H9 (cell line): ENCODE data around the gene EXOC6. TPM values are rescaled to one million over a fixed set of nuclear protein-coding genes. Genes with fewer than 3 reads are reported as not detected.

ENCODE experiments used
- DNase-seq: peaks from one replicate; pipeline ENCODE4 v3.0.0-alpha.2; 2017
- H2AFZ ChIP-seq: one replicate; pipeline ENCODE4 v1.6.1; 2013; ENCODE audit warnings: mild to moderate bottlenecking, low read length, control low read depth, moderate library complexity
- H2AK5ac ChIP-seq: 2 replicates; pipeline ENCODE4 v1.6.1; 2013; ENCODE audit warnings: low read length, control low read depth, mixed read lengths; ENCODE audit not compliant: insufficient read length
- H2BK120ac ChIP-seq: one replicate; pipeline ENCODE4 v1.6.1; 2013; ENCODE audit warnings: low read depth, mild to moderate bottlenecking, low read length, control low read depth, inconsistent platforms; ENCODE audit not compliant: poor library complexity, severe bottlenecking
- H2BK12ac ChIP-seq: 2 replicates; pipeline ENCODE4 v1.6.1; 2013; ENCODE audit warnings: low read length, control low read depth, mixed read lengths, low read depth; ENCODE audit not compliant: insufficient read length
- H2BK15ac ChIP-seq: 2 replicates; pipeline ENCODE4 v1.6.1; 2013; ENCODE audit warnings: low read depth, low read length, control low read depth
- H2BK20ac ChIP-seq: one replicate; pipeline ENCODE4 v1.6.1; 2013; ENCODE audit warnings: low read depth, mild to moderate bottlenecking, low read length, control low read depth, inconsistent platforms; ENCODE audit not compliant: poor library complexity, severe bottlenecking
- H2BK5ac ChIP-seq: 2 replicates; pipeline ENCODE4 v1.6.1; 2013; ENCODE audit warnings: low read length, control low read depth, mixed read lengths; ENCODE audit not compliant: insufficient read length
- H3K14ac ChIP-seq: 2 replicates; pipeline ENCODE4 v1.6.1; 2013; ENCODE audit warnings: low read length, control low read depth; ENCODE audit not compliant: insufficient read depth
- H3K18ac ChIP-seq: 2 replicates; pipeline ENCODE4 v1.6.1; 2013; ENCODE audit warnings: low read depth, mild to moderate bottlenecking, mixed read lengths, low read length, control low read depth; ENCODE audit not compliant: insufficient read length
- H3K23ac ChIP-seq: 2 replicates; pipeline ENCODE4 v1.6.1; 2013; ENCODE audit warnings: low read length, control low read depth, mixed read lengths, low read depth; ENCODE audit not compliant: insufficient read length
- H3K23me2 ChIP-seq: 2 replicates; pipeline ENCODE4 v1.6.1; 2013; ENCODE audit warnings: low read depth, mild to moderate bottlenecking, mixed read lengths, low read length, control low read depth; ENCODE audit not compliant: insufficient read length, poor library complexity, severe bottlenecking
- H3K27ac ChIP-seq: 2 replicates; pipeline ENCODE4 v1.5.1; 2013; ENCODE audit warnings: low read length, control low read depth, mixed read lengths, low read depth; ENCODE audit not compliant: insufficient read length
- H3K27me3 ChIP-seq: 2 replicates; pipeline ENCODE4 v1.6.1; 2013; ENCODE audit warnings: low read length, control low read depth, inconsistent platforms; ENCODE audit not compliant: insufficient read depth
- H3K4ac ChIP-seq: 2 replicates; pipeline ENCODE4 v1.6.1; 2013; ENCODE audit warnings: low read depth, mild to moderate bottlenecking, control low read depth, inconsistent platforms, low read length, moderate library complexity
- H3K4me1 ChIP-seq: 2 replicates; pipeline ENCODE4 v1.6.1; 2013; ENCODE audit warnings: low read length, control low read depth, inconsistent platforms; ENCODE audit not compliant: insufficient read depth
- H3K4me2 ChIP-seq: 2 replicates; pipeline ENCODE4 v1.6.1; 2013; ENCODE audit warnings: low read length, control low read depth, mixed read lengths; ENCODE audit not compliant: insufficient read length, insufficient read depth
- H3K56ac ChIP-seq: 2 replicates; pipeline ENCODE4 v1.6.1; 2013; ENCODE audit warnings: low read depth, mild to moderate bottlenecking, mixed read lengths, low read length, control low read depth; ENCODE audit not compliant: insufficient read length
- H3K79me1 ChIP-seq: 2 replicates; pipeline ENCODE4 v1.6.1; 2013; ENCODE audit warnings: low read depth, mild to moderate bottlenecking, moderate library complexity, low read length, control low read depth, inconsistent platforms; ENCODE audit not compliant: insufficient read depth, poor library complexity, severe bottlenecking
- H3K79me2 ChIP-seq: 2 replicates; pipeline ENCODE4 v1.6.1; 2013; ENCODE audit warnings: low read length, control low read depth, inconsistent platforms; ENCODE audit not compliant: insufficient read depth
- H3K9ac ChIP-seq: 2 replicates; pipeline ENCODE4 v1.6.1; 2013; ENCODE audit warnings: low read length, control low read depth, mixed read lengths; ENCODE audit not compliant: insufficient read length; ENCODE audit errors: extremely low read depth
- H3K9me3 ChIP-seq: one replicate; pipeline ENCODE4 v1.6.1; 2013; ENCODE audit warnings: low read depth, low read length, inconsistent platforms; ENCODE audit not compliant: control insufficient read depth
- H3T11ph ChIP-seq: one replicate; pipeline ENCODE4 v1.6.1; 2013; ENCODE audit warnings: mild to moderate bottlenecking, low read length, control low read depth, inconsistent platforms
- H4K20me1 ChIP-seq: one replicate; pipeline ENCODE4 v1.6.1; 2013; ENCODE audit not compliant: control insufficient read depth, insufficient read length, insufficient read depth
- H4K5ac ChIP-seq: 2 replicates; pipeline ENCODE4 v1.6.1; 2013; ENCODE audit warnings: low read depth, mild to moderate bottlenecking, mixed read lengths, low read length, control low read depth; ENCODE audit not compliant: insufficient read length
- H4K8ac ChIP-seq: replicated peaks from 2 replicates; pipeline ENCODE4 v1.6.1; 2013; ENCODE audit warnings: low read length, control low read depth, mixed read lengths, low read depth; ENCODE audit not compliant: insufficient read length
- H4K91ac ChIP-seq: 2 replicates; pipeline ENCODE4 v1.6.1; 2013; ENCODE audit warnings: low read depth, mild to moderate bottlenecking, moderate library complexity, mixed read lengths, low read length, control low read depth; ENCODE audit not compliant: insufficient read length
- H3K27ac Mint-ChIP-seq, 3 experiments: 2 replicates in 2 of 3; 3 replicates in 1 of 3; pipeline ENCODE4 v1.8.0; 2020 to 2021; ENCODE audit warnings: mixed read lengths in 3 of 3, mild to moderate bottlenecking in 1 of 3, moderate library complexity in 1 of 3
- H3K27me3 Mint-ChIP-seq: 2 replicates; pipeline ENCODE4 v1.8.0; 2021; ENCODE audit warnings: low read depth, mild to moderate bottlenecking, moderate library complexity, mixed read lengths
- H3K36me3 Mint-ChIP-seq, 3 experiments: 2 replicates in 2 of 3; 3 replicates in 1 of 3; pipeline ENCODE4 v1.8.0; 2020 to 2021; ENCODE audit warnings: low read depth in 3 of 3, mixed read lengths in 3 of 3; ENCODE audit not compliant: insufficient read depth in 1 of 3
- H3K4me1 Mint-ChIP-seq, 2 experiments: 2 replicates each; pipeline ENCODE4 v1.8.0; 2020; ENCODE audit warnings: mixed read lengths in 2 of 2
- H3K4me3 Mint-ChIP-seq, 2 experiments: 2 replicates in 1 of 2; 3 replicates in 1 of 2; pipeline ENCODE4 v1.8.0; 2020 to 2021; ENCODE audit warnings: mild to moderate bottlenecking in 2 of 2, mixed read lengths in 2 of 2, moderate library complexity in 1 of 2
- H3K9me3 Mint-ChIP-seq, 2 experiments: 2 replicates in 1 of 2; 3 replicates in 1 of 2; pipeline ENCODE4 v1.8.0; 2020; ENCODE audit warnings: mild to moderate bottlenecking in 2 of 2, mixed read lengths in 2 of 2, moderate library complexity in 1 of 2
- CTCF ChIP-seq: fragments of 200-600 bp; sonication (generic); conservative IDR thresholded peaks from 3 replicates; pipeline ENCODE4 v1.8.0; 2021; ENCODE audit warnings: antibody characterized with exemption, mild to moderate bottlenecking
- WGBS: extraction: QIAGEN DNeasy Blood & Tissue Kit; methylation state at CpG from one replicate; pipeline ENCODE4 v1.1.7; 2013; ENCODE audit warnings: missing lambda C conversion rate, low lambda C conversion rate, mixed read lengths; ENCODE audit not compliant: insufficient read length; ENCODE audit errors: extremely low coverage; 5-methylcytosine and 5-hydroxymethylcytosine counted together
- total RNA-seq: library from RNA; stranded (reverse); gene quantifications from 2 replicates; pipeline ENCODE4 v1.2.1, GENCODE V29; 2021

The EXOC6 gene
- total RNA-seq, 1 experiment from 2014 or later, result 9.0 TPM

DNA sequence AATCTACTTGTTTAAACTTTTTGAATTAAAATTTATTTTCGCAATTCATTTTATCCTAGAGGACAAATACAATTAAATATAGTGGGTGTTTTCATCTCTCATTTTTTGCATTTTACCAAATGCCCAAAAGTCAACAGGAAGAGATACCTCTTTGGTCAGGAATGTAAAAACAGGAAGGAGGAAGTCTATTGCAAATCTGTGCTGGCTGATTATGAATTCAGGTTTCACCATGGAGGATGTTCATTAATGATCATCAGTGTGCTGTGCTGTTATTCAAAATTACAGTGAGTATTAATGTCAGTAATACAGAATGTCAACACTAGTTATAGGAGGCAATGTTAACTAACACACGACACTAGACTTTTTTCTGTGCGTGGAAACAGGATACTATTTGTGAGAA, 24.7 kb downstream of the EXOC6 start:
- H3K14ac ChIP-seq, result no peak overlapping the region
- H3K4me1 ChIP-seq, result no peaks in the 10 kb centered on the region
- H3K27ac ChIP-seq, result no peak overlapping the region
- no peak overlapping the region for H3K9ac ChIP-seq
- no peaks in the 10 kb centered on the region for H3K79me1 ChIP-seq
- H3K27me3 Mint-ChIP-seq, result no peaks in the 10 kb centered on the region
- no peaks in the 10 kb centered on the region for H3K23me2 ChIP-seq
- TF ChIP-seq CTCF, result no peak
- H3T11ph ChIP-seq, result no peak overlapping the region
- H2BK5ac ChIP-seq, result no peak overlapping the region
- H2BK120ac ChIP-seq, result no peak overlapping the region
- no peaks in the 10 kb centered on the region for H4K20me1 ChIP-seq
- H4K5ac ChIP-seq, result no peak overlapping the region
- H3K27me3 ChIP-seq, result no peaks in the 10 kb centered on the region
- no peaks in the 10 kb centered on the region for H3K4me1 Mint-ChIP-seq
- no peak overlapping the region for H2BK15ac ChIP-seq
- H3K9me3 Mint-ChIP-seq, result no peaks in the 10 kb centered on the region
- no peak for DNase-seq
- no peak overlapping the region for H3K27ac Mint-ChIP-seq
- WGBS, result no CpG with 5 or more reads among the region's 3 CpGs
- no peak overlapping the region for H3K56ac ChIP-seq
- no peak overlapping the region for H2AK5ac ChIP-seq
- H3K79me2 ChIP-seq, result no peaks in the 10 kb centered on the region
- H3K4me2 ChIP-seq, result no peak overlapping the region
- no peak overlapping the region for H4K91ac ChIP-seq
- no peak overlapping the region for H3K18ac ChIP-seq
- no peaks in the 10 kb centered on the region for H3K9me3 ChIP-seq
- H2BK12ac ChIP-seq, result no peak overlapping the region
- no peaks in the 10 kb centered on the region for H3K36me3 Mint-ChIP-seq
- no peak overlapping the region for H2BK20ac ChIP-seq
- no peak overlapping the region for H3K23ac ChIP-seq
- H2AFZ ChIP-seq, result no peak overlapping the region
- no peak overlapping the region for H4K8ac ChIP-seq
- no peak overlapping the region for H3K4me3 Mint-ChIP-seq
- no peak overlapping the region for H3K4ac ChIP-seq
